K562 (cell line): ENCODE results near the gene RTBDN. TPM values are rescaled to one million over a fixed set of nuclear protein-coding genes. Genes with fewer than 3 reads are reported as not detected.
A peak's percentile ranks its signal among the peaks of the same experiment; 100 is the strongest.

Source experiments
- TCFL5 ChIP-seq: fragments of 250-450 bp; sonication (Bioruptor Pico); conservative IDR thresholded peaks from 2 replicates; pipeline ENCODE4 v1.6.1; 2021; ENCODE audit warnings: mild to moderate bottlenecking, moderate library complexity, matching md5 sums
- ZBTB40 ChIP-seq, 2 experiments: fragments of 450-650 bp in 1 of 2; sonication (generic) in 1 of 2; formaldehyde crosslinking in 1 of 2; IDR thresholded peaks; 2 replicates each; pipeline versions ENCODE4 v1.7.1 to v1.9.0; 2016 to 2022; ENCODE audit warnings: inconsistent platforms in 1 of 2, mild to moderate bottlenecking in 1 of 2, missing genetic modification reagents in 1 of 2
- polyA plus RNA-seq, 8 experiments: library from polyadenylated mRNA; depleted of rRNA in 4 of 8; stranded (reverse) in 5 of 8; unstranded in 3 of 8; fragments of >200 nt; fragmentation: Nextera tagmentation in 2 of 8; fragmentation: Illumina TruSeq in 1 of 8; extraction: Ambion mirVana in 2 of 8; extraction: Trizol in 1 of 8; gene quantifications; 2 replicates each; pipeline versions ENCODE4 v1.2.1 to v1.2.3, GENCODE V29; 2011 to 2014; ENCODE audit warnings: inconsistent platforms in 1 of 8, missing spikeins in 1 of 8
- total RNA-seq, 7 experiments: library from RNA; depleted of rRNA in 6 of 7; stranded (reverse); fragments of >200 nt in 6 of 7; fragmentation: Illumina TruSeq in 2 of 7; extraction: Trizol in 2 of 7; gene quantifications; 2 replicates each; pipeline versions ENCODE4 v1.2.1 to v1.2.3, GENCODE V29; 2011 to 2021; ENCODE audit warnings: low replicate concordance in 1 of 7

RTBDN gene
- total and polyA plus RNA-seq, 9 of the 15 experiments (the other 6 are each of a cell fraction or from before 2014, with no cell fraction given), result 0.20 to 2.3 (median 0.72) TPM; not detected in 1

GRCh38 chr19:12841094-12841493, 6.7 kb upstream of the RTBDN start (continued):
- TF ChIP-seq ZBTB40 (IDR thresholded peaks at IDR 0.05), result peak; percentile 25; the same call in 1 of the 2 replicates
- TF ChIP-seq ZBTB40 (CRISPR knock-in tag; IDR thresholded peaks at IDR 0.05), result no peak
- no peak for TF ChIP-seq TCFL5 (CRISPR knock-in tag)
